Ecto neural progenitor cell (in vitro differentiated cells): ENCODE data around the gene THSD7B.
"Not testable (repeated sequence)": the region's sequence is repeated elsewhere in the genome, so short reads cannot be mapped to it uniquely, and the experiment has no call there.

Experiments
- DNase-seq: peaks from one replicate; pipeline ENCODE4 v3.0.0-alpha.2; 2018; ENCODE audit warnings: low spot score

Gene THSD7B

DNA sequence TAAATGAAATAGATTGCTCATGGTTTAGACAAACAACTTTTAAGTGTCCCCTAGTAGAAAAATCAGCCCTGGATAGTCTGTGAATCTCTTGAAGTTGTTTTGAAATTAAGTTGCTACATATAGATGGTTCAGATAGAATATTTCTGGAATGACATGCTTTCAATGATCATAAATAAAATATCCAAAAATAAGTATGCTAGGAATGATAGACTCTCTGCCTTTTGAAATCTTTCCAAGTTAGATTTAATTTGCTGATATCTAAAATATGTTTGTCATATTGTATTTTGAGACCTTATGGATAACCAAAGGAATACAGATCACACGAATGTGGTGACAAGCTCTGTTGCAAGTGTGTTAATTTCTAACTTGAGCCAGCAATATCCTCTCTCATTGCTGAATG is 488.7 kb downstream of the THSD7B start:
- DNase-seq, result no peak

DNA sequence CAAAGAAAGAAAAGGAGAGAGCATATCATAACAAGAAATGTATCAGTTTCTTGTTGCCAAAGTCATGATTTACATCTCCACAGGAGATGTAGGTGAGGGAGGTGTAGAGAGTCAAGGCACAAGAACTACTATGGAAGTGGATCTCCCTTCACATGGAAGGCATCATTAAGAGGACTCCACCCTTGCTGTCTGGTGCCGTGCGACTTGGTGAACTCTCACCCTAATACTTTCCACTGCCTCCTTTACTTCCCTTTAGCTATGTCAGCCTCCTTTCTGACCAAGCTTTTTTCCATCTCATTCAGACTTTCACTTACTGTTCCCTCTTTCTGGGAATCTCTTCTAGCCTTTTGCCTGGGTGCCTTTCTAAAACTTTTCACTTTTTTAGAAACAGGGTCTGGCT is 490.0 kb downstream of the THSD7B start:
- DNase-seq, result no peak

DNA sequence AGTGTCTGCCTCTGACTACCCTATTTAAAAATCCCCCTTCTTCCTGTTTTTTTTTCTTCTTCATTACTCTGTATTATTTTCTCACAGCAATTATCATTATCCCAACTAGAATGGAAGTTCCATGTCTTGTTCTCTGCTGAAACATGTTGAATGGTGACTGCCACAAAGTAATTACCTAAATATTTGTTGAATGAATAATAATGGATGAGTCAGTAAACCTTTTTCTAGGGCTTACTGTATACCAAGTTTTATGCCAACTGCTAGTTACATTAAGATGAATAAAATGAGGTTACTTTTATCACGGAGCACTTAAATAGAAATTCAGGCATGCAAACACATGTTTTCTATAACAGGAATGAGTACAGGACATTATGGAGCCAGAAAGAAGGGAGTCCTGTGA is 490.6 kb downstream of the THSD7B start:
- DNase-seq, result no peak

DNA sequence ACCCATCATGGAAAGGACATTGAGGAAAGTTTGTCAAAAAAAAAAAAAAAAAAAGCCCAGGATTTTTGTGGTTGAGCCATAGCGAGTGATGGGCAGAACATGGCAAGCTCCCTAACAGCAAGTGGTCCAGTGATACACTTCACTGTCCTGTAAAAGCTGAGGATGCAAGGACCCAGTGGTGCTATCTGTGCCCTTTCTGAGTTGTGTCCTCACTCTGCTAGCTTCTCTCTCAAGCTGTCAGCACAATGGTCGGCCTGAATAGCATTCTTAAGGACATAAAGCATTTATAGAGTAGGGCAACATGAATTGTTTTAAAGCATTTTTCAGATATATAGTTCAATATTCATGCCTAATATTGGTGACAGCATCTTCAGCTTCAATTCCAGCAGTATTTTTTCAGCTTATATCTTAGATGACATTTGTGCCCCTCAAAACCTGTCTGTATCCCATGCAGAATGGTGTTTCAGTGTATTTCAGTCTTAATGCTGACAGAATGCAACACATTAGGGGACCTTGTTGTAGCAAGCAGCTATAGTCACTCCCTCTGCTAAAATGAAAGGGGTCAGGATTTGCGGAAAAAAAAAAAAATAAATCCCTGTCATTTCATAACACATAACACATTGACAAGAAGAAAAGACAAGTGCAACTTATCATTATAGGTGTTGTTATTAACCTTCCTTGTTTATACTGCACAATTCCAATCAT is 496.7 kb downstream of the THSD7B start:
- no peak for DNase-seq

DNA sequence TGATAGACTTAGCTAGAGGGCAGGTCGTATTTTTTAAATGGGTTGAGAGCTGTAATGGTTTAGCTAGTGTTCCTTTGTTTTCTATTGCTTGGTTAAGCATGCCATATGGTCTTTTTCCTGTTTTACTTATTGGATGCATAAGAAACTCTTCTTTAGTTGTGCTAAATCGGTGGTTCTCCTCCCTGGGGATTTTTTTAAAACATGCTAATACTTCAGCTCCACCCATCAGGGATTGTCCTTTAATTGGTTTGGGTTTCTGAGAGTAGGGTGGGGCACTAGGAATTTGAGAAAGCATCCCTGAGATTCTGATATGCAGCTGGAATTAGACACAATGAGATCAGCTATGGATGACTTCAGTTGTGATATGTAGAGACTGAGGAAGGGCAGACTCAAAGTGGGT is 497.2 kb downstream of the THSD7B start:
- DNase-seq, result no peak

DNA sequence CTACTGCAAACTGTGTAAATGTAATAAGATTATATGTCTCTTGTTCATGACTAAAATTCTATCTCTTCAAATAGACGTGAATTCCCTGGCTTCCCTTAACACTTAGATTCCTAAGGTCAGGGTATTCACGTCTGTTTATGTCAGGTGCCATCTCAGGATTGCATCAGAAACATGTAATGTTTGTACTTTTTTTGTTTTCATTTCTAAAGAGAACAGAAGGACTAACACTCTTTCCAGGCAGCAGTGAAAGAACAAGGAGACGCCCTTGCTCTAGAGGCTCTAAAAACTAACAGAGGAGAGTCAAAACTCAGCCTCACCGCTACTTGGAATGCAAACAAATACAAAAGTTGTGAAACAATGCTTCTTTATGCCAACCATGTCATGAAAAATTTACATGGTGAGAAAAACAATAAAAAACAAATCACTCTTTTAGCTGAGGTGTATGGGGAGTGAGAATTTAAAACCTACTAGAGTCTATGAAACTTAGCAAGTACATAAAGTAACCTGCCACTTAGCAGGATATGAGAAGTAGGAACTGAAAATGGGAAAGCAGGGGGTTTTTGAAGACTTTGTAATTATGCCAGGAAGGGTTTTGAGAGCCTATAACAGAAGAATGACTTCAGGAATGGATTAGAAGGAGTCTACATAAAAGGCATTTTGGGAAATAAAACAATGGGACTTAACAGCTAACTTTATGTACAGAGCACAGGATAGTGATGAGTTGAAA is 522.7 kb downstream of the THSD7B start:
- DNase-seq, result no peak

DNA sequence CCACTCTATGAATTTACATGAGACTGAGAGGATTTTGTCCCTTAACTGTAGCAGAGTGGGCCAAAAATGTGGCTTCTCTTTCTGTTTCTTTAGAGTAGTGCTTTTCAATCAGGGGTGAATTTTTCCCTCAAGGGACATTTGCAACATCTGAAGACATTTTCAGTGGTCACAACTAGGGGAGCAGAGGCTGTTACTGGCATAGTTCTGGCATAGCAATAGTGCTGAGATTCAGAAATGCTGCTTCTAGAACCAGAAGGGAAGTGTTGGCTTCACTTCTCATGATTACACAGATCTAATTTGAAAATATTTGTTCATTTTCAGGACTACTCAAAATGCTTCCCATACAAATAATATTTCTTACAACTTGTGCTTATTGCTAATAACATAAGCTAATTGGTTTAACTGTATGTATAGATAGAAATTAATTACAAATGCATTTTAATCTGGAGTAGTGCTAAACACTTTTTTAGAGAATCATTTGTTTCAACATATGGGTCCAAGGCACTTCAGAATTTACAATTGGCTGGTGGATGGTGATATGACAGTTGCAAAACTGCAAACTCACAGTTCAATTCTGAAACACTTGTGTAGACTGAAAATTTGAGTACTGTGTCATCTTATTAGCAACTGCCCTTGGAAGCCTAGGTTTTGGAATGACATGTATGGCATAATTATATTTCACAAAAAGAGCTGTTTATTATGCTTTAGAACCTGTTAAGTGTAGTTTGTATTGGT is 526.7 kb downstream of the THSD7B start:
- no peak for DNase-seq

DNA sequence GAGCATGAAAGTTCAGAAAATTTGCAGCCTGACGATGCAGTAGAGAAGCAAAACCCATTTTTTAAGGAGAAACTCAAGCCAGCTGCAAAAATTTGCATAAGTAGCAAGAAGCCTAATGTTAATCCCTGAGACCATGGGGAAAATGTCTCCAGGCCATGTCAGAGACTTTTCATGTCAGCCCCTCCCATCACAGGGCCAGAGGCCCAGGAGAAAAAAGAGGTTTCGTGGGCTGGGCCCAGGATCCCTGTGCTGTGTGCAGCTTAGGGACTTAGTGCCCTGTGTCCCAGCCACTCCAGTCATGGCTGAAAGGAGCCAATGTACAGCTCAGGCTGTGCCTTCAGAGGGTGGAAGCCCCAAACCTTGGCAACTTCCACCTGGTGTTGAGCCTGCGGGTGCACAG is 533.0 kb downstream of the THSD7B start:
- no peak for DNase-seq

DNA sequence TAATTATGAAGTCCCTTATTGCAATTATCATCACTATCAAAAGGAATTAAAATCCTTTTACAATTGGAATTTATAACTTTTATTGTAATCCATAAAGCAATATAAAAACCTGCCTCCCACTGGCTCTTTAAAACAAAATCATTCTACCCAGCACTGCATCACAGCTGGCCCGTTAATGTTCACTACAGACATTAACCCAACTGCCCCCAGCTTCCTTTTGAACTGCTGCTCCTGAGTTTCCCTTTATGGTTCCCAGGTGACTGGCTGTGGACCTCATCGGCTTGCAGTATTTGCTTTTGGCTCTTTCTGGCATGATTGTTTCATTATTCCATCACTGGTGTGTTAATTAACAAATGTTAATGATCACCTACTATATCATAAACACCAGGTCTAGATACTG is 535.6 kb downstream of the THSD7B start:
- DNase-seq, result no peak

DNA sequence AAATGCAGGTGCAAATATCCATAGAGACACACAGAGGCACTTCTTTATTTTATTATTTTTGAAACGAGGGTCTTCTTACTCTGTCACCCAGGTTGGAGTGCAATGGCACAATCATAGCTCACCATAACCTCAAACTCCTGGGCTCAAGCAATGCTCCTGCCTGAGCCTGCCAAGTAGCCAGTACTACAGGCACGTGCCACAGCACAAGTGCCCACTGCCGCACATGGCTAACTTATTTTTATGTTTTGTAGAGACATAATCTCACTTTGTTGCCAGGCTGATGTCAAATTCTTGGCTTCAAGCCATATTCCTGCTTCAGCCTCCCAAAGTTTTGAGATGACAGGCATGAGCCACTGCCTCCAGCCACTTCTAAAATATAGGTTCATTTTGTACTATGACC is 537.6 kb downstream of the THSD7B start:
- DNase-seq, result no peak

DNA sequence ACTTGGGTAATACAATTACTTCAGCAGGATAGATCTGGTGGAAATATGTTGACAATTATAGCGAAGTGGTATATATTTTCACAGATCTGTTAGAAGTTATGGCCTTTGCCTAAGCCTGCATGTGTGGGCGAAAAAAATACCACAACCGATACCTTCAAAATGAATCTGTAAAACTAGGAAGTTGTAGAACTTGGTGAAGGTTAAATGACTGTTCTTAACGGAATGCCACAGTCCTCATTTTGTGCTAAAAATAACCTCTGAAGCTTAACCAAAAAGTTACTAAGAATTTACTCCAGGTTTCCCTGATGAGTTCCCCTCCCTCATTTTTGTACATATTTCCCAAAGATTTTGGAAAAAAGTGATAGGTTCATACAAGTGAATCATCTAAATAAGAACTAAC is 550.7 kb downstream of the THSD7B start:
- DNase-seq, result no peak

DNA sequence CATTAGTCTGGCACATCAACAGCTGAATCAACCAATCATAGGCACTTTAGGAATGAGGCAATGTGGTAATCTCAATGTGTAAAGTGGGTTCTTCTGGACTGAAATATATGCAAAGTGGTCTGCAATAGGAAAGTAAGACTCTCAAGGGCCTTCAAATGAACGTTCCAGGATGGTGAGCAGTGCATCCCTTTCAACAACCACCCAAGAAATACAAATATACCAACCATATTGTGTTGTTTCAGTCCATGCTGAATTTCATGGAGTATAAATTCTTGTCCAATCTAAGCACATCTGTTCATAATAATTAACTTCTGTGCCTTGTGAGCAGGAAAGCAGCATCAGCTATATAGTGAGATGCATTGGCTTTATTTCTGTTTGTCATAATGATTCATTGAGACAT is 556.2 kb downstream of the THSD7B start:
- no peak for DNase-seq

DNA sequence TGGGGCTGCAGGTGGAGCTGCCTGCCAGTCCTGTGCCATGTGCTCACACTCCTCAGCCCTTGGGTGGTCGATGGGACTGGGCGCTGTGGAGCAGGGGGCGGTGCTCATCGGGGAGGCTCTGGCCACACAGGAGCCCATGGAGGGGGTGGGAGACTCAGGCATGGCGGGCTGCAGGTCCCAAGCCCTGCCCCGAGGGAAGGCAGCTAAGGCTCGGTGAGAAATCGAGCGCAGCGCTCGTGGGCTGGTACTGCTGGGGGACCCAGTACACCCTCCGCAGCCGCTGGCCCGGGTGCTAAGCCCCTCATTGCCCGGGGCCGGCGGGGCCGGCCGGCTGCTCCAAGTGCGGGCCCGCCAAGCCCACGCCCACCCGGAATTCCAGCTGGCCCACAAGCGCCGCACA is 566.2 kb downstream of the THSD7B start:
- DNase-seq, result not testable (repeated sequence)

DNA sequence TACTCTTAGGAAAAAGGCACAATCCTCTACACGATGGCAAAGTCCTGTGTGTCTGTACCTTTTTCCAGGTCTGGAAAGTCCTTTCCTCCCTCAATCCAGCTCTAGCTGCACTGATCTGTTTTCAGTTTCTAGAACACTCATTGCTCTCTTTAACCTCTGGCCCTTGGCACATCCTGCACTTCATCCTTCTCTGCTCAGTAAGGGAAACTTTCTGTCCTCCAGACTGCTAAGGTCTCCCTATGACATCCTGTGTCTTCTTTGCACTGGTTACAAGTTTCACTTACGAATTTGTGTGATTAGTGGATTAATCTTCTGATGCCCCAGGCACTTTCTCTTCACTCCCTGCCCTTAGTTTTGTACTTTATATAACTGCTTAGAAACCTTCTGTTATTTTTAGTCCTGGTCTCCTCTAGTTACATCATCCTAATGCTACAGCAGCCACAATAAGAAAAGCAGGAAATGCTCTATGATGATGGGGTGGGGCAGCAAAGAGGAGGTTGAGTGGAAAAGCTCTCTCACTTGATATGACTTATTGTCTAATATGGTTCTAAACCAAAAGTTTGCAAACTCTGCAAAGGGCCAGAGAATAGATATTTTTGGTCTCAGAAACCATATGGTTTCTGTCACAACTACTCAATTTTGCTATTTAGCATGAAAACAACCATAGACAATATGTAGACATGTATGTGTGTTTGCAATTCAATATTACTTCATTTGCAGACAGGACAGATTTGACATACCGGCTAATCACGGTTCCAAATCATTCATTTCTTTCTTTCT is 568.2 kb downstream of the THSD7B start:
- DNase-seq, result no peak

DNA sequence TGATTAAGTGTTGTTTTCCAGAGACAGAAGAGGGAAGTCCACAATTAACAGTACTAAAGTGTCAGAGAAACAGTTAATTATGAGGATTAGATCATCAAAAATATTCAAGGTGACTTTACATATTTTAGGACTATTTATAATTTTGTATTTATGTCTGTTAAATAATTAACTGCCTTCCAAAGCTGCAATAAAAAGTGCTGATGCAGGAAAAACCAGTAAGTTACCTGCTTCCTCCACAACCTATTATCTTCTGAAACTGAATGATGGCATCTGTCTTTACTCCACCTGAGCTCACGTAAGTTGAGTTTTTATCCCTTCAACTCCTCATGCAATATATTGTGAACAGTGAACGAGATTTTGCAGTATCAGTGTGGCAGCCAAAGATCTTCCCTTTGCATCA is 570.7 kb downstream of the THSD7B start:
- DNase-seq, result no peak

DNA sequence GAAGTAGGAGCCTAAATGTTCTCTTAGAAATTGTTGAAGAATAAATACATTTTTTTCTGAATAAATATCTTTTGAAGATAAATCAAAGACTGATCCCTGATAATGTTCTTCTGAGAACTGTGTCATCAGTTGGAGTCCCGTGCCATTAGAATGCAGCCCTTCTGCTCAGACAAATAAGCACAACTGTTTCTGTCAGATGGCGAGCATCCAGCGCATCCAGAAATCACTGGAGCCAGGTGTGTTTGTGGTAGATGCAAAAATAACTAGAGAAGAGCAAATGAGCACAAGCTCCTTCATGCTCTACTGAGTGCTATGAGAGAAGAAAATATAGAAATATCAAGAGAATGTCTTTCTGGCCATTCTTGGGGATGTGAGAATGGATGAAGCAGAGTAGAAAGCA is 573.7 kb downstream of the THSD7B start:
- no peak for DNase-seq

DNA sequence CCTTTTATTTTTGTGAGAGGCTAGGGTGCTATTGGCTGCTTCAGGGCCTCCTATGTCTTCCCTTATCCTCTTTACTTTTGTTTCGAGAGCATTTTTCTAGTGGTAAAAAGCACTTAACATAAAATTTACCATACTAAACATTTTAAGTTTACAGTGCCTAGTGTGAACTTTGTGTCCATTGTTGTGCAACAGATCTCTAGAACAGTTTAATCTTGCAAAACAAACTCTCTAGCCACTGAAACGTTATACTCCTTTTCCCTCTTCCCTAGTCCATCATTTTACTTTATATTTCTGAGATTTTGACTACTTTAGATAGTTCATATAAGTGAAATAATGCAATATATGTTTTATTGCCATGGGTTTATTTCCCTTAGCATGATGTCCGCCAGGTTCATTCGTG is 580.6 kb downstream of the THSD7B start:
- DNase-seq, result no peak

DNA sequence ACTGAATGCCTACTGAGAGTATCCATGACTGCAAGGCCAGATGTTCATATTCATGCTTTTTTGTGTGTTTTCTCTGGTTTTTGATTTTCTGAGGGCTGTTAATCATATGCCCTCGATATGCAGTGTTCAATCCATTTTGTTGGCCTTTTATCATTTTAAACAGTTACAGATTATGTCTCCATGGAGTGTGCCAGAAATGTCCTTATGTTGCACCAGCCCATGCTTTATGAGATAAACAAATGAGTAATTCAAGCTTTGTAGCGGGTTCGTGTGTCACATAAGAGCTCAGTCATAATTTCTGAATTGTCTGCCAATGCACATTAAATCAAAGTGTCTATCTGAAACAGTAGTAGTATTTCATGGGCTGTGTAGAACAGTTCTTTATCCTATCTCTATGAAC is 583.0 kb downstream of the THSD7B start:
- no peak for DNase-seq

DNA sequence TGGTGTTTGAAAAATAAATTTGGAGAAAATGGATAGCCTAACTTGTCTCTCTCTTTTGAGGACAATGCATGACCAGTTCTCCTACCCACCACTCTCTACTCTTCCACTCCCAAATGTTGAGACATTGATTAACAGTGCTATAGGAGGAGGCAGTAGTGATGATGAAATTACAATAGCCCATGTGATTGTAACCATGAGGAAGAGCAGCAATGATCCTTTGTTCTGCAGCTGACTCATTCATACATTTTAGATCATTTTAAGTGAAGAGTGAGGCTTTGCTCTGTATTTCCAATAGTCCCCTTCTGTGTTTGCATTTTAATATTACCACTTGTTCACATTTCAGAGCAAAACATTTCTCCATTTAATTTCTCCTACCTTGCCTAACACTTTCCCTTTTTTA is 592.3 kb downstream of the THSD7B start:
- no peak for DNase-seq

DNA sequence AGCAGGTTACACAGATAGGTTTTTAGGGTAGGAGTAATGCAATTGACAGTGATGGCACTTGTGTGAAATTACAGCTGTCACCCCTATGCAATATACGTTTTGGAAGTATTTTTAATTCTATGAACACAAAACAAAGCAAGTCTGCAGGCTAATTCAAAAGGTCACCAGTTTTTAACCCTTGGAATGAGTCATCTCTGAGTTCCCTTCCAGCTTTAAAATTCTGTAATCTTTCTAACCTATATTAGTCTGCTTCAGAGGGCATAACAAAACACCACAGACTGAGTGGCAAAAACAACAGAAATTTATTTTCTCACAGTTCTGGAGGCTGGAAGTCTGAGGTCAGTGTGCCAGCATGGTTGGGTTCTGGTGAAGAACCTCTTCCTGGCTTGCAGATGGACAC is 602.0 kb downstream of the THSD7B start:
- DNase-seq, result no peak

DNA sequence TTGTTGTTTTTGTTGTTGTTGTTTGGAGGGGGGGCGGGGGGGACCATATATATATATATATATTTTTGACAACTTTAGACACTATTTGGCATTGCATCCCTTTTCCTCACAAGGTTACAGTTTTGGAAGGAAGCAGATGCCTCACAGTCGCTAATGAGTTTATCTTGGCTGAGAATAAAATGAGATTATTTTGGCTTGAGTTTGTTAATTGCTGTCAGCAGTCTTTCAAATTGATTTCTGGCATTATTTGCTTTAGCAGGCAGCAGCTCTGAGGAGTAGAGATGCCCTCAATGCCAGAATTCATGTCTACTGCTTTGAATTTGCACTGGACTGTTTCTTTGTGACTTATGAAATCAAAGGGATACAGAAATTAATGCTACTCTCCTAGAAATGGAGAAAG is 603.8 kb downstream of the THSD7B start:
- no peak for DNase-seq

DNA sequence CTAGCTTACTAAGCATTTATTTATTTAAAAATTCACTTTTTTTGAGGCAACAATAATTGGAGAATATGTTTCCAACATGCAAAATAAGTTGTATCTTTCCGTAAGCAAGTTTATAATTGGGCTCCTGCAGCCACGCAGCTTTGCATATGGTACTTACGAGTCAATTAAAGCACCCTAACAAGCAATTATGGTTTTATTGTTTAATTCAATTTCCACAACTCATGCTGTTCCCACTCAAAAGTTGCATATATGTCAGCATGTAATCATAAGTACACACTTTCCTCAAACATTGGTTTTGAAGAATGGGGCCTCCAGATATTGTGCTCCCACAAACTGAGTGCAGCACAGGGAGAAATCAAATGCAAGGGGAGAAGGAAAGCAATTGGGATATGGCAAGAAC is 613.8 kb downstream of the THSD7B start:
- DNase-seq, result no peak

DNA sequence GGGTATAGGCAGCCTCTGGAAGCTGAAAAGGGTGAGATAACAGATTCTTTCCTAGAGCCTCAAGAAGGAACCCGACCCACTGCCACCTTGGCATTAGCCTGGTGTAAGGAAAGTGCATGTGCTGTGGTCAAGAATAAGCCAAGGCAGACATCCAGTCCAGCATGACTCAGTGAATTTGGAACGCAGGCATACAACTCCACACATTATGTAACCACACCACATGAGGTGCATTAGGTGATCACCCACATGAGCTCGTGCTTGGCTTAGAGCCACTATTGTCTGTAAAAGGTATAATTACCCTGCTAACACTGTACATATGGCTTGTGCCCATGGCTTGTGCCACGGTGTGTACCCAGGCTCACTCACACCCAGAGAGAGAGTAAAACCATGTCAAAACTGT is 615.3 kb downstream of the THSD7B start:
- no peak for DNase-seq
